ENCODE results near the gene SPTA1. TPM values are rescaled to one million over a fixed set of nuclear protein-coding genes. Genes with fewer than 3 reads are reported as not detected.

The SPTA1 gene
- 1.3 and 2.1 TPM in 2 replicates for total RNA-seq

DNA sequence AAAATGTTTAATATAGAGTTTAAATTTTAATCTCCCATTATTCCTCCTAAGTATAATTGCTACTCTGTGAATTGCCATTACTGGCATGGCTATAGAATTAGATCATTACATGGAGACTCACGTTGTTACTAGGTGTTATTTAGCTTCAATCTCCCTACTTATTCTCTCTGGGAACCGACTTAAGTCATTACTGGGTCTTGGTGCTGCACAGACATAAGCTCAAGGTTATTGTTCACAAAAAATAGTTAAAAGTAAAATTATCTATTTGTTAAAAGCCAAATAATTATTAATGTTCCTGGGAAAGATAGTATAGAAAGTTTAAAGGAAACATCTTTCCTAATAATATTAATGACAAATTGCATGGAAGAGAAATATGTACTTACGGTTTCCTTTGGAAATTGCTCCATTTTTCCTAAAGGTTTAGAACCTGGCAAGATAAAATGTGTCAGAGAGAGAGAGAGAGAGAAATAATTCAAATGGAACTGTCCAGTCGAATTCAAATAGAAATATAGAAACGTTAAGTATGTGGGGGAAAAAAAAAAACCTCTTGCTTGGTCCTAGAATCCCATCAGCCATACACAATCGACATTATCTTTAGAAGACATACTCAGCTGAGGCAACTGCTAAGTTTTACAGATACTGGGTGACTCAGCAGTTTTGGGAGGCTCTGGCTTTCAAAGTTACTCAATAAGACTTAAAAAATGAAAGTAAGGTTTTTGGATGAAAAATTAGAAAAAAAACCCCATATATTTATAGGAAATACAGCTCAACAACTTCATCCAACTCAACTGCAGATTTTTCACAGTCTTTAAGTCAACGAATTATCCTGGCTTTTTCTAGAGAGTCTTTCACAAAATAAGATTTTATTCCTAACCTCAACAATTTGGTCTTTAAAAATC is at the start of gene SPTA1:
TSS of gene SPTA1 (minus strand) at position 605 of the 899 bp plus-strand sequence. CDS start at position 407, 198 bp downstream.

DNA sequence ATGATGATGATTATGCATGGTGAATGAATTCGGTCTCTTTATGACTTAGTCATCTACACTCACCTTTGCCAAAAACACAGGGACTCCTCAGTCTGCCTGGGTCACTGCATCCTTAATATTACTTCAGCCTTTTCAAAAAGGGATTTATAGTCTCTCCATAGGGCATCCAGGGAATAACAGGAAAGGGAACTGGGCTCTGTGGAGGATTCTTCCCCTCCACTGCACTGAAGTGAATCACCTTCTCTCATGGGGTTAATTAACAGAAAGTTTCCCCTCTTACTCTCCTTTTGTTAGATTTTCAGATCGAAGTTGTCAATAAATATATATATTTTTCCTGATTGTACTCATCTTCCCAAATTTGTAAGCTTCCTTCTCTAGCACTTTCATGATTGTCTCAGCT is 34.1 kb upstream of the SPTA1 start, which contains the start of gene OR6K3:
TSS of gene OR6K3 (minus strand) at position 101 of the 400 bp plus-strand sequence. CDS start 2,605 bp downstream, outside the sequence.

DNA sequence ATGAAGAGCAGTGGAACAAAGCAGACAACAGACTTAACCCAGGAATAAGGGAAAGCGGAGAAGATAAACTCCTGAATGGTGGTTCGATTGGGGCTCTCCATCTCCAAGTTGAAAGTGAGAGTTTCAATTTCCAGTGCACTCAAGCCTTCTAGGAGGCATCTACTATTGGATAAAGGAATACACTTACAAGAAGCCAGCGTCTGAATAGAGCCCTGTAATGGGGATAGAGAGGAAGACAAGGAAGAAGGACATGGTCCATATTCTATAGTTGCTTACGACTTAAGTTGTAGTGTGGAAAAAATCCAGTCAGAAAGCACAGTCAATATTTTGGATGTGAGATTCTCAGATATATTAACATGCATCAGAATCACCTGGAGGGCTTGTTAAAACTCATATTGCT is 14.0 kb upstream of the SPTA1 start, which contains the start of gene OR6K2:
TSS of gene OR6K2 (minus strand) at position 101 of the 400 bp plus-strand sequence. CDS start at position 101, 0 bp downstream.

DNA sequence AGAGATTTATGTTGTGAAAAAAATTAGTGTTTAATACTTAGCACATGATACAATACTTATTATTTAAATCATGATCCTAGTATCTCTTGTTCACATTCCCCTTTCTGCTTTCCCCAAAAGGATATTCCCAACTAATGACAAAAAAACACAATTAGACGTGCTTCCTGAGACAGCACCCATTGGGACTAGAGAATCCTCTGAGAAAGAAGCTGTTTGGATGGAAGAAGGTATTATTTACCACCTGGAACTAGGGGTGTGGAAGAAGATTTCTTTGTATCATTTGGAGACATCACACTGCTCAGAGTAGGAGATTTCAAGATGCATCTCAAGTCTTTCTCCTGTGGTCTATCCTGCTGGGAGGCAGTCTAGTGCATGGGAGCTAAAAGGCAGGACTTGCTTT is 81.5 kb downstream of the SPTA1 start, which contains the start of gene OR10Z1:
TSS of gene OR10Z1 (plus strand) at position 301 of the 400 bp plus-strand sequence. CDS start 1,171 bp downstream, outside the sequence.

GRCh38 chr1:158579733-158580132 is 106.8 kb downstream of the SPTA1 start, which contains the start of gene OR10X1:
Gene OR10X1, minus strand, starts transcription at chr1:158579899. Its CDS starts 0 bp downstream, at chr1:158579899.

GRCh38 chr1:158570480-158570879 is 116.0 kb downstream of the SPTA1 start, which contains the start of gene OR6P1:
Gene OR6P1, minus strand, starts transcription at chr1:158570580. Its CDS starts 6,976 bp downstream, at chr1:158563604.

Other genes starting within 250 kb of the SPTA1 start
- gene OR10K1, start 224.9 kb downstream of the SPTA1 start, total RNA-seq: not detected in 2 replicates
- not detected in 2 replicates for gene OR10R2, start 214.5 kb downstream of the SPTA1 start, total RNA-seq
- gene OR6Y1, start 132.3 kb downstream of the SPTA1 start, total RNA-seq: not detected in 2 replicates
- not detected in 2 replicates for gene OR6P1, start 116.1 kb downstream of the SPTA1 start, total RNA-seq
- not detected in 2 replicates for gene OR10X1, start 106.8 kb downstream of the SPTA1 start, total RNA-seq
- gene OR10Z1, start 81.4 kb downstream of the SPTA1 start, total RNA-seq: not detected in 2 replicates
- not detected in 2 replicates for gene OR6K2, start 13.9 kb upstream of the SPTA1 start, total RNA-seq
- gene OR6K3, start 34.0 kb upstream of the SPTA1 start, total RNA-seq: not detected in 2 replicates
- gene OR6K6, start 68.0 kb upstream of the SPTA1 start, total RNA-seq: not detected in 2 replicates
- not detected in 2 replicates for gene OR6N1, start 85.5 kb upstream of the SPTA1 start, total RNA-seq
- not detected in 2 replicates for gene OR6N2, start 94.5 kb upstream of the SPTA1 start, total RNA-seq
- gene MNDA, start 144.6 kb upstream of the SPTA1 start, total RNA-seq: not detected in 2 replicates
- gene PYHIN1, start 244.8 kb upstream of the SPTA1 start, total RNA-seq: not detected in 2 replicates

All from bladder microvascular endothelial cell (primary cell).